ENCODE data around the gene TNS4.

- TF ChIP-seq REST (IDR thresholded peaks at IDR 0.05; ENCODE audit: low read depth) (no peak), YY1 (IDR thresholded peaks at IDR 0.05; ENCODE audit: low read depth) (no peak), RAD21 (IDR thresholded peaks at IDR 0.05; ENCODE audit: low read depth) (no peak), TAF1 (IDR thresholded peaks at IDR 0.05; ENCODE audit: low read depth) (no peak), EP300 (IDR thresholded peaks at IDR 0.05; ENCODE audit: borderline replicate concordance) (no peak), CEBPB (IDR thresholded peaks at IDR 0.05) (no peak), CREB1 (IDR thresholded peaks at IDR 0.05; ENCODE audit: low read depth) (no peak)
- TF ChIP-seq, protein P1, sequence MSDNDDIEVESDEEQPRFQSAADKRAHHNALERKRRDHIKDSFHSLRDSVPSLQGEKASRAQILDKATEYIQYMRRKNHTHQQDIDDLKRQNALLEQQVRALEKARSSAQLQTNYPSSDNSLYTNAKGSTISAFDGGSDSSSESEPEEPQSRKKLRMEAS (IDR thresholded peaks at IDR 0.05): no peak
- TF ChIP-seq, protein P2, sequence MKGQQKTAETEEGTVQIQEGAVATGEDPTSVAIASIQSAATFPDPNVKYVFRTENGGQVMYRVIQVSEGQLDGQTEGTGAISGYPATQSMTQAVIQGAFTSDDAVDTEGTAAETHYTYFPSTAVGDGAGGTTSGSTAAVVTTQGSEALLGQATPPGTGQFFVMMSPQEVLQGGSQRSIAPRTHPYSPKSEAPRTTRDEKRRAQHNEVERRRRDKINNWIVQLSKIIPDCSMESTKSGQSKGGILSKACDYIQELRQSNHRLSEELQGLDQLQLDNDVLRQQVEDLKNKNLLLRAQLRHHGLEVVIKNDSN (IDR thresholded peaks at IDR 0.05): no peak
Measured at GRCh38 chr17:40463122-40463550, 38.3 kb downstream of the TNS4 start.
